ENCODE data around the gene UNC13B.
"Not testable (repeated sequence)": the region's sequence is repeated elsewhere in the genome, so short reads cannot be mapped to it uniquely, and the experiment has no call there.

The UNC13B gene

GRCh38 chr9:35229066-35229778, 67.4 kb downstream of the UNC13B start:
- DNase-seq = no peak

- DNase-seq = no peak
These were observed 68.0 kb downstream of the UNC13B start for GRCh38 chr9:35229779-35230143.

GRCh38 chr9:35232867-35233544, 71.2 kb downstream of the UNC13B start:
- DNase-seq = no peak

- DNase-seq = no peak
These were observed 74.9 kb downstream of the UNC13B start for GRCh38 chr9:35236692-35237091.

GRCh38 chr9:35237311-35237710, 75.5 kb downstream of the UNC13B start:
- DNase-seq = no peak

- not testable (repeated sequence) for DNase-seq
These were observed 84.1 kb downstream of the UNC13B start for GRCh38 chr9:35245945-35246344.

GRCh38 chr9:35253075-35253474, 91.3 kb downstream of the UNC13B start:
- DNase-seq = no peak

- DNase-seq = no peak
These were observed 92.4 kb downstream of the UNC13B start for GRCh38 chr9:35254237-35254636.

GRCh38 chr9:35254984-35255857, 93.4 kb downstream of the UNC13B start:
- DNase-seq = no peak

GRCh38 chr9:35257986-35258659, 96.3 kb downstream of the UNC13B start:
- no peak for DNase-seq

- peak in 2 of 4 experiments; percentile 2 to 17 for DNase-seq
These were observed 97.1 kb downstream of the UNC13B start for GRCh38 chr9:35258660-35259474.

GRCh38 chr9:35260186-35260585, 98.4 kb downstream of the UNC13B start:
- no peak for DNase-seq

GRCh38 chr9:35262064-35262463, 100.3 kb downstream of the UNC13B start:
- no peak for DNase-seq

- DNase-seq = no peak
These were observed 105.9 kb downstream of the UNC13B start for GRCh38 chr9:35267710-35268109.

GRCh38 chr9:35269919-35270318, 108.1 kb downstream of the UNC13B start:
- DNase-seq = no peak

GRCh38 chr9:35271637-35272036, 109.8 kb downstream of the UNC13B start:
- no peak for DNase-seq

- DNase-seq = no peak
These were observed 111.2 kb downstream of the UNC13B start for GRCh38 chr9:35272989-35273388.

GRCh38 chr9:35273591-35273990, 111.8 kb downstream of the UNC13B start:
- DNase-seq = no peak

GRCh38 chr9:35274993-35275392, 113.2 kb downstream of the UNC13B start:
- DNase-seq = no peak

GRCh38 chr9:35277171-35277520, 115.3 kb downstream of the UNC13B start:
- DNase-seq = no peak

- DNase-seq = no peak
These were observed 116.0 kb downstream of the UNC13B start for GRCh38 chr9:35277628-35278359.

GRCh38 chr9:35279946-35280345, 118.1 kb downstream of the UNC13B start:
- DNase-seq = no peak
